Fibroblast of the aortic adventitia (primary cell): ENCODE measurements around the gene MELK. TPM values are rescaled to one million over a fixed set of nuclear protein-coding genes. Genes with fewer than 3 reads are reported as not detected.

ENCODE experiments used
- DNase-seq: peaks from one replicate; pipeline ENCODE4 v3.0.0-alpha.2; 2010; ENCODE audit warnings: low read depth
- H3K4me3 ChIP-seq: 2 replicates; pipeline ENCODE4 v1.5.1; 2011; ENCODE audit warnings: low read depth, mild to moderate bottlenecking, control low read depth, low read length, moderate library complexity
- total RNA-seq: library from RNA; depleted of rRNA; stranded (reverse); fragments of >200 nt; gene quantifications from 2 replicates; pipeline ENCODE4 v1.2.3, GENCODE V29; 2012; ENCODE audit warnings: low replicate concordance
- TF ChIP-seq, protein P1 (sequence below): IDR thresholded peaks from 2 replicates; pipeline ENCODE4 v1.5.1; 2011; ENCODE audit warnings: mild to moderate bottlenecking, low read length, control low read depth, inconsistent platforms; ENCODE audit not compliant: insufficient read depth

MELK gene
- total RNA-seq, 1 donor = 44.4 TPM

DNA sequence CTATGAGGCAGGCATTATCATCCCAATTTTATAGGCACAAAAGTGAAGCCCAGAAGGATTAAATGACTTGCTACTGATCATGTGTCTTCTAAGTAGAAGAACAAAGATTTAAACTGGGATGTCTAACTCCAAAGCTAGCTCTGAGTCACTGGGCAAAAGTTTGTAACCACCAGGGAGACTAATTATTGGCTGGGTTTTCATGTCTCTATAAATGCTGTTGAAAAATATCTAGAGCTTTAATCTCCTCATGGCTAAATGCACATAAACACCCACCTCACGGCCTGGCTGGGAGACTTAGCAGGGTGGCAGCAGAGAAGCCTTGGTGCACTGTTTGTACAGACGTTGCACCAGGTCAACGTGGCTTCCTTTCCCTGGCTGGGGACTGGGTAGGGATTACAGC lies 144.6 kb downstream of the MELK start:
- no peak overlapping the region for H3K4me3 ChIP-seq
- TF ChIP-seq, protein P1, sequence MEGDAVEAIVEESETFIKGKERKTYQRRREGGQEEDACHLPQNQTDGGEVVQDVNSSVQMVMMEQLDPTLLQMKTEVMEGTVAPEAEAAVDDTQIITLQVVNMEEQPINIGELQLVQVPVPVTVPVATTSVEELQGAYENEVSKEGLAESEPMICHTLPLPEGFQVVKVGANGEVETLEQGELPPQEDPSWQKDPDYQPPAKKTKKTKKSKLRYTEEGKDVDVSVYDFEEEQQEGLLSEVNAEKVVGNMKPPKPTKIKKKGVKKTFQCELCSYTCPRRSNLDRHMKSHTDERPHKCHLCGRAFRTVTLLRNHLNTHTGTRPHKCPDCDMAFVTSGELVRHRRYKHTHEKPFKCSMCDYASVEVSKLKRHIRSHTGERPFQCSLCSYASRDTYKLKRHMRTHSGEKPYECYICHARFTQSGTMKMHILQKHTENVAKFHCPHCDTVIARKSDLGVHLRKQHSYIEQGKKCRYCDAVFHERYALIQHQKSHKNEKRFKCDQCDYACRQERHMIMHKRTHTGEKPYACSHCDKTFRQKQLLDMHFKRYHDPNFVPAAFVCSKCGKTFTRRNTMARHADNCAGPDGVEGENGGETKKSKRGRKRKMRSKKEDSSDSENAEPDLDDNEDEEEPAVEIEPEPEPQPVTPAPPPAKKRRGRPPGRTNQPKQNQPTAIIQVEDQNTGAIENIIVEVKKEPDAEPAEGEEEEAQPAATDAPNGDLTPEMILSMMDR = no peak
- peak; percentile 28 for DNase-seq

DNA sequence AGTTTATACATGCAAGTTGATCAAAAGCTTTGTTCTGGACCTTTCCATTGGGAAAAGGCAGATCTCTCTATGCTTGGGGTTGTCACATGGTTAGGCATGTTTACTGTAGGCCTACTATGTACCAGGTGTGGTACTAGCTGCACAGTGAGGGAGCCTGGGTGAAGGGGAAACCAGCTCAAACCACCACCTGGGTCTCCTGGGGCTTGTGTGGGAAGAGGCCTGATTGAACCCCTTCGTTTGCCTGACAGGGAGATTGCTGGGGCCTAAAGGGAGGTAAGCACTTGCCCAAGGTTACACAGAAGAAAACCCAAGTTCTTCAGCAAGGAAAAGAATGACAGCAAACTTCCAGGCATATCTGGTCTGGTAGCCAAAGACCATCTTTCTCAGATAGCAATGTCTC lies 145.9 kb downstream of the MELK start:
- DNase-seq = no peak
- no peak overlapping the region for H3K4me3 ChIP-seq
- TF ChIP-seq, protein P1 = no peak

DNA sequence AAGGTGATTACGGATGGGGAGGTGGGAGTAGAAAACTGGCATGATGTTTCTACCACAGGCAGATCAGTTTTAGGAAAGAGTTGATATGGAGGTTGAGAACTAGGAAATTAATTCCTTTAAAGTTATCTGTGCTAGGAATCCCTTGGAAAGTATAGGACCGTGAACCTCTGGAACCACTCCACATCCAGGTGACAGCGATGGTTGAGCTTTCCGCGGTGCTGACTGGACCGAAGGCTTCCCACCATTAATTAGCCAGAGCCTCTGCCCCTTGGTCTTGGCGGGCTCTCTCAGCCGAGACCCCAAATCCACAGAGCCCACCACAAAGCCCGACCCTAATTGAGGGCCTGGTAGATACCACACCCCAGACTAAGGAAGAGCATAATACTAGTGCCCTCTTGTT lies 147.3 kb downstream of the MELK start:
- TF ChIP-seq, protein P1 = no peak
- H3K4me3 ChIP-seq = no peak overlapping the region
- no peak for DNase-seq

DNA sequence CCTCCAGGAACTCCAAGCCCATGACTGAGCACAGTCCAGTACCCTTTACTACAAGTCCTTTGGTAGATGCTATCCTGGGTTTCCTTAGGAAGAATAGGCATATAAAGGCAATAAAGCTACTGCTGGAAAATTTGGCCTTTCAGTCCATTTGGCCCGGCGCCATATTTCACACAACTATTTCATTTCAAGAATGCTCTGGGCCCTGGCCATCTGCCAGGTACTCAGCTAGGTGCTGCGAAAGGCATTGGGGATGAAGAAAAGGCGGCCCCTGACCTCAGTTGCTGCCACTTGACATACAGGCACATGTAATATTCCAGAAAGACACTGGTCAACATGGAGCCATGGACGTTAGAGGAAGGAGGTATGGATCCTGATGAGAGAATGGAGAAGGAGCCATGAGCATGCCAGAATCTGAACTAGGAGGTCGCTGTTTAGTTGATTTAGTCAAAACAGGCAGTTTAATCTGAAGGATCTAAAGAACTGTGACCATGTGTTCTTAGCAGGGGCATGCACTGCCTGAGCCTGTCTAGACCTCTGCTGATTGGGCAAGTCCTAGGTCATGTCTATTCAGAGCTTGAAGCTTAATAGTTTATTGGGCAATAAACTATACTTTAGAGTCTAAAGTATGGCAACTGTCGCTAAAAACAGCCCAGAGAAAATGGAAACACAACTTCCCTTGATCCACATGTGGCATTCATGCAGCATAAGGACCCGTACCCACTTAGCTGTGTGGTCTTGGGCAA lies 149.3 kb downstream of the MELK start:
- peak; percentile 29 for DNase-seq
- TF ChIP-seq, protein P1 = no peak
- no peak overlapping the region for H3K4me3 ChIP-seq

DNA sequence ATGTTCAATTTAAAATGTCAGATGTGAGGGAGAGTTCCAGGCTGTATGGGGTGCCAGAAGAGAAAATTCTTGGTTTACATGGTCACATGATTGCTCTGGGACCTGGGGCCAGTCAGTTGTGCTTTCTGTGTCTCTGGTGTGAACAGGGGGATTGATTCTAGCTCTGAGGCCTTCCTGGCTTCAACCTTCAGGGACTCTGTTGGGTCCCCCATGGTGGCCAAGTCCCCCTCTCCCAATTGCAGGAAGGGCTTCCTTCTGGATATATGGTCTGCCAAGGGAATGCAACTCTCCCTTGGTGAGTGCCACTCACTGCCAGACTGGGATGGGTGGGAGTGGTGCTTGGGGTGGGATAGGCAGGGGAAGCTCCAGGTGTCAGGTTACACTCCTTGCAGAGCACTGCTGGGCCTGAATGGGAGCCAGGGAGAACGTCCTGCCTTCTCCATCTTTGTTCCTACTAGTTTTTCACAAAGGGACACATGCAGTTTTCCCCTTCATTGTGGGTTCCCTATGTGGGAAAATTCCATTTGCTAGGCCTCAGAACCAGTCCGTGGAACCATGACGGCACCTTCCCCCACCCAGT lies 153.2 kb downstream of the MELK start:
- no peak for DNase-seq
- TF ChIP-seq, protein P1 = no peak

More for the DNA sequence above, 153.2 kb downstream of the MELK start:
- no peak overlapping the region for H3K4me3 ChIP-seq

Other genes starting within 250 kb of the MELK start
- 7.1 and 18.3 TPM in 2 replicates for gene RNF38, start 172.6 kb upstream of the MELK start, total RNA-seq